K562 (cell line): ENCODE data around the gene KASH5. TPM values are rescaled to one million over a fixed set of nuclear protein-coding genes. Genes with fewer than 3 reads are reported as not detected.

Experiments
- AFF4 ChIP-seq: sonication (generic); formaldehyde crosslinking; IDR thresholded peaks from 2 replicates; pipeline ENCODE4 v1.8.0; 2023; ENCODE audit warnings: mild to moderate bottlenecking, missing genetic modification reagents
- ARHGAP35 ChIP-seq: fragments of 450-650 bp; IDR thresholded peaks from 2 replicates; pipeline ENCODE4 v1.6.1; 2018; ENCODE audit not compliant: partially characterized antibody
- BCLAF1 ChIP-seq, 2 experiments: fragments of 450-650 bp in 1 of 2; IDR thresholded peaks; 2 replicates each; pipeline ENCODE4 v1.6.1; 2011 to 2017; ENCODE audit warnings: low read depth in 2 of 2, antibody characterized with exemption in 1 of 2, borderline replicate concordance in 1 of 2, low read length in 1 of 2, mild to moderate bottlenecking in 1 of 2, mixed read lengths in 1 of 2; ENCODE audit not compliant: control insufficient read depth in 1 of 2
- BCOR ChIP-seq: fragments of 450-650 bp; IDR thresholded peaks from 2 replicates; pipeline ENCODE4 v1.6.1; 2016
- BRF2 ChIP-seq: IDR thresholded peaks from 3 replicates; pipeline ENCODE4 v1.6.1; 2011; ENCODE audit warnings: borderline replicate concordance, mild to moderate bottlenecking; ENCODE audit not compliant: insufficient read length, insufficient read depth
- ESRRA ChIP-seq: fragments of 450-650 bp; IDR thresholded peaks from 2 replicates; pipeline ENCODE4 v1.6.1; 2014; ENCODE audit warnings: low read depth, mild to moderate bottlenecking, moderate library complexity, borderline replicate concordance
- GATAD2A ChIP-seq: fragments of 450-650 bp; IDR thresholded peaks from 2 replicates; pipeline ENCODE4 v1.6.1; 2017
- HCFC1 ChIP-seq: IDR thresholded peaks from 2 replicates; pipeline ENCODE4 v1.6.1; 2012; ENCODE audit warnings: low read depth, low read length, improper control_type of control experiment
- HMG20B ChIP-seq: fragments of 250-450 bp; sonication (Bioruptor Pico); IDR thresholded peaks from 2 replicates; pipeline ENCODE4 v1.5.0; 2021; ENCODE audit warnings: mild to moderate bottlenecking
- MTA2 ChIP-seq: fragments of 450-650 bp; IDR thresholded peaks from 2 replicates; pipeline ENCODE4 v1.6.1; 2016; ENCODE audit warnings: low read depth
- SMAD2 ChIP-seq: fragments of 150-350 bp; IDR thresholded peaks from 2 replicates; pipeline ENCODE4 v1.6.1; 2014; ENCODE audit warnings: low read depth, mild to moderate bottlenecking, low read length
- SREBF1 ChIP-seq: fragments of 150-350 bp; IDR thresholded peaks from 2 replicates; pipeline ENCODE4 v1.6.1; 2014; ENCODE audit warnings: antibody characterized with exemption, low read depth, low read length, borderline replicate concordance
- SRF ChIP-seq, 2 experiments: fragments of 250-450, 450-650 bp in 1 of 2; sonication (Bioruptor Pico) in 1 of 2; sonication (generic) in 1 of 2; formaldehyde crosslinking; IDR thresholded peaks; 2 replicates each; pipeline versions ENCODE4 v1.5.0 to v1.5.1; 2020 to 2022; ENCODE audit warnings: mild to moderate bottlenecking in 1 of 2, missing genetic modification reagents in 1 of 2
- TEAD4 ChIP-seq, 2 experiments: sonication (generic) in 1 of 2; formaldehyde crosslinking in 1 of 2; IDR thresholded peaks; 2 replicates each; pipeline versions ENCODE4 v1.6.1 to v1.8.0; 2012 to 2022; ENCODE audit warnings: borderline replicate concordance in 1 of 2, inconsistent platforms in 1 of 2, low read length in 1 of 2, mild to moderate bottlenecking in 1 of 2, missing genetic modification reagents in 1 of 2
- THAP7 ChIP-seq: fragments of 250-450 bp; sonication (Bioruptor Pico); IDR thresholded peaks from 2 replicates; pipeline ENCODE4 v1.5.0; 2021
- ZNF263 ChIP-seq: sonication (generic); formaldehyde crosslinking; IDR thresholded peaks from 2 replicates; pipeline ENCODE4 v1.8.0; 2022; ENCODE audit warnings: mild to moderate bottlenecking, missing genetic modification reagents, borderline replicate concordance
- ZNF830 ChIP-seq: fragments of 250-450 bp; sonication (Bioruptor Pico); IDR thresholded peaks from 2 replicates; pipeline ENCODE4 v1.5.0; 2021; ENCODE audit warnings: mild to moderate bottlenecking
- polyA plus RNA-seq, 8 experiments: library from polyadenylated mRNA; depleted of rRNA in 4 of 8; stranded (reverse) in 5 of 8; unstranded in 3 of 8; fragments of >200 nt; fragmentation: Nextera tagmentation in 2 of 8; fragmentation: Illumina TruSeq in 1 of 8; extraction: Ambion mirVana in 2 of 8; extraction: Trizol in 1 of 8; gene quantifications; 2 replicates each; pipeline versions ENCODE4 v1.2.1 to v1.2.3, GENCODE V29; 2011 to 2014; ENCODE audit warnings: inconsistent platforms in 1 of 8, missing spikeins in 1 of 8
- total RNA-seq, 7 experiments: library from RNA; depleted of rRNA in 6 of 7; stranded (reverse); fragments of >200 nt in 6 of 7; fragmentation: Illumina TruSeq in 2 of 7; extraction: Trizol in 2 of 7; gene quantifications; 2 replicates each; pipeline versions ENCODE4 v1.2.1 to v1.2.3, GENCODE V29; 2011 to 2021; ENCODE audit warnings: low replicate concordance in 1 of 7

Gene KASH5
- total and polyA plus RNA-seq, 9 of the 15 experiments (the other 6 are each of a cell fraction or from before 2014, with no cell fraction given): 0.07 to 0.84 (median 0.34) TPM; not detected in 1

- peak; percentile 9; the same call in 1 of the 2 replicates for TF ChIP-seq TEAD4 (IDR thresholded peaks at IDR 0.05; ENCODE audit: low read length)
- TF ChIP-seq TEAD4 (CRISPR knock-in tag; IDR thresholded peaks at IDR 0.05; ENCODE audit: borderline replicate concordance): no peak
- TF ChIP-seq SRF (CRISPR knock-in tag; IDR thresholded peaks at IDR 0.05): peak in 1 of 2 experiments; percentile 48; a peak in 1 of 4 replicates
- TF ChIP-seq THAP7 (CRISPR knock-in tag): peak; percentile 37; the same call in 1 of the 2 replicates
- no peak; the same call in 1 of the 2 replicates for TF ChIP-seq SREBF1
- TF ChIP-seq BCOR: no peak
- no peak for TF ChIP-seq ARHGAP35
- TF ChIP-seq AFF4: no peak
- peak; percentile 73; the same call in 1 of the 2 replicates for TF ChIP-seq ZNF263 (CRISPR knock-in tag)
- TF ChIP-seq ESRRA: 0 out of 2 replicates have a peak, but pooled peaks have one; percentile 36
- TF ChIP-seq HCFC1: no peak; the same call in 1 of the 2 replicates
- TF ChIP-seq MTA2: no peak
- no peak for TF ChIP-seq BRF2
- no peak for TF ChIP-seq SMAD2
- no peak for TF ChIP-seq BCLAF1 (IDR thresholded peaks at IDR 0.05; ENCODE audit: borderline replicate concordance in 1 of 2, control insufficient read depth in 1 of 2, low read depth in 2 of 2, low read length in 1 of 2)
- TF ChIP-seq HMG20B: no peak
- peak; percentile 35; the same call in 1 of the 2 replicates for TF ChIP-seq ZNF830 (CRISPR knock-in tag)
- TF ChIP-seq GATAD2A: no peak
Observed at GRCh38 chr19:49453013-49453756, 65.1 kb downstream of the KASH5 start, which contains the start of gene ALDH16A1 (continued).
